Sigmoid colon (tissue), 3 donors: ENCODE data around the gene SMARCC1.

ENCODE experiments used
- POLR2A ChIP-seq, 2 donors: fragments of 450-650 bp; IDR thresholded peaks; one replicate each; pipeline ENCODE4 v1.6.1; 2016; ENCODE audit warnings: antibody characterized with exemption in 2 of 2, mild to moderate bottlenecking in 2 of 2, moderate library complexity in 2 of 2
- TF ChIP-seq, protein P1 (sequence below), 4 experiments: fragments of 450-650 bp in 3 of 4; fragments of 200-600 bp in 1 of 4; IDR thresholded peaks; one replicate each; pipeline ENCODE4 v1.5.1; 2016 to 2019; ENCODE audit warnings: antibody characterized with exemption in 4 of 4, mild to moderate bottlenecking in 3 of 4, moderate library complexity in 2 of 4

GRCh38 chr3:47664519-47664918 lies 117.2 kb downstream of the SMARCC1 start:
- TF ChIP-seq POLR2A (IDR thresholded peaks at IDR 0.05): no peak
- TF ChIP-seq, protein P1, sequence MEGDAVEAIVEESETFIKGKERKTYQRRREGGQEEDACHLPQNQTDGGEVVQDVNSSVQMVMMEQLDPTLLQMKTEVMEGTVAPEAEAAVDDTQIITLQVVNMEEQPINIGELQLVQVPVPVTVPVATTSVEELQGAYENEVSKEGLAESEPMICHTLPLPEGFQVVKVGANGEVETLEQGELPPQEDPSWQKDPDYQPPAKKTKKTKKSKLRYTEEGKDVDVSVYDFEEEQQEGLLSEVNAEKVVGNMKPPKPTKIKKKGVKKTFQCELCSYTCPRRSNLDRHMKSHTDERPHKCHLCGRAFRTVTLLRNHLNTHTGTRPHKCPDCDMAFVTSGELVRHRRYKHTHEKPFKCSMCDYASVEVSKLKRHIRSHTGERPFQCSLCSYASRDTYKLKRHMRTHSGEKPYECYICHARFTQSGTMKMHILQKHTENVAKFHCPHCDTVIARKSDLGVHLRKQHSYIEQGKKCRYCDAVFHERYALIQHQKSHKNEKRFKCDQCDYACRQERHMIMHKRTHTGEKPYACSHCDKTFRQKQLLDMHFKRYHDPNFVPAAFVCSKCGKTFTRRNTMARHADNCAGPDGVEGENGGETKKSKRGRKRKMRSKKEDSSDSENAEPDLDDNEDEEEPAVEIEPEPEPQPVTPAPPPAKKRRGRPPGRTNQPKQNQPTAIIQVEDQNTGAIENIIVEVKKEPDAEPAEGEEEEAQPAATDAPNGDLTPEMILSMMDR (IDR thresholded peaks at IDR 0.05): peak in 1 of 4 experiments; percentile 14
